ENCODE measurements around the gene CIAO2A. TPM values are rescaled to one million over a fixed set of nuclear protein-coding genes. Genes with fewer than 3 reads are reported as not detected.
"Not testable (repeated sequence)": the region's sequence is repeated elsewhere in the genome, so short reads cannot be mapped to it uniquely, and the experiment has no call there.

CIAO2A gene
- total and polyA plus RNA-seq, 5 experiments from 2014 or later, result 27.5 to 84.8 (median 54.8) TPM

- H3K4me1 Mint-ChIP-seq, result peaks cover 0 to 2% (median under 1%) of the 10 kb centered on the region in 4 donors
- no peaks in the 10 kb centered on the region for H3K27me3 Mint-ChIP-seq
- H3K9me3 Mint-ChIP-seq, result no peaks in the 10 kb centered on the region
- DNase-seq (no peak), ATAC-seq (no peak)
- H3K4me3 Mint-ChIP-seq, result no peak overlapping the region
- peak overlapping the region in 2 of 10 donors; percentile 2 to 21 for H3K27ac Mint-ChIP-seq
- peaks cover 17 to 97% (median 21%) of the 10 kb centered on the region in 3 donors for H3K36me3 Mint-ChIP-seq
- POLR2A ChIA-PET, result interaction anchor here (0.6 kb wide), 1 partner anchor 1389 kb away, joined by 3 read pairs; no protein-coding TSS in a partner anchor
Measured at GRCh38 chr15:64127521-64128270, 34.1 kb upstream of the CIAO2A start.

- DNase-seq (no peak), ATAC-seq (no peak)
- no peak overlapping the region for H3K27ac Mint-ChIP-seq
- no peaks in the 10 kb centered on the region for H3K9me3 Mint-ChIP-seq
- no peaks in the 10 kb centered on the region for H3K27me3 Mint-ChIP-seq
- H3K4me1 Mint-ChIP-seq, result peaks cover 0 to 2% (median under 1%) of the 10 kb centered on the region in 4 donors
- POLR2A ChIA-PET, result no interaction called here
- H3K36me3 Mint-ChIP-seq, result peaks cover 10 to 97% (median 26%) of the 10 kb centered on the region in 3 donors
- no peak overlapping the region for H3K4me3 Mint-ChIP-seq
Measured at GRCh38 chr15:64125978-64126377, 32.3 kb upstream of the CIAO2A start.

GRCh38 chr15:64122936-64123351 lies 29.3 kb upstream of the CIAO2A start:
- peaks cover 13 to 97% (median 31%) of the 10 kb centered on the region in 3 donors for H3K36me3 Mint-ChIP-seq
- peaks cover 0 to 2% (median under 1%) of the 10 kb centered on the region in 4 donors for H3K4me1 Mint-ChIP-seq
- ATAC-seq (no peak), DNase-seq (no peak)
- peak overlapping the region in 1 of 10 donors; percentile 4 for H3K27ac Mint-ChIP-seq
- POLR2A ChIA-PET, result no interaction called here
- no peaks in the 10 kb centered on the region for H3K9me3 Mint-ChIP-seq
- H3K4me3 Mint-ChIP-seq, result no peak overlapping the region
- H3K27me3 Mint-ChIP-seq, result no peaks in the 10 kb centered on the region

GRCh38 chr15:64122444-64122843 lies 28.8 kb upstream of the CIAO2A start:
- POLR2A ChIA-PET, result interaction anchor here (0.7 kb wide), 1 partner anchor 31 kb away, joined by 3 read pairs; no protein-coding TSS in a partner anchor
- DNase-seq, result no peak
- Mint-ChIP-seq H3K36me3 (peaks cover 9 to 97% (median 29%) of the 10 kb centered on the region in 3 donors), H3K27ac (peak overlapping the region in 1 of 10 donors; percentile 29), H3K9me3 (no peaks in the 10 kb centered on the region), H3K27me3 (no peaks in the 10 kb centered on the region), H3K4me3 (no peak overlapping the region), H3K4me1 (no peaks in the 10 kb centered on the region)
- ATAC-seq, result no peak

GRCh38 chr15:64121614-64122013 lies 28.0 kb upstream of the CIAO2A start:
- H3K4me3 Mint-ChIP-seq, result no peak overlapping the region
- no peak for ATAC-seq
- POLR2A ChIA-PET, result no interaction called here
- H3K27me3 Mint-ChIP-seq, result no peaks in the 10 kb centered on the region
- H3K4me1 Mint-ChIP-seq, result no peaks in the 10 kb centered on the region
- no peak for DNase-seq
- no peak overlapping the region for H3K27ac Mint-ChIP-seq
- H3K36me3 Mint-ChIP-seq, result peaks cover 8 to 97% (median 27%) of the 10 kb centered on the region in 3 donors
- H3K9me3 Mint-ChIP-seq, result no peaks in the 10 kb centered on the region

- H3K4me3 Mint-ChIP-seq, H3K27ac Mint-ChIP-seq, ATAC-seq, H3K4me1 Mint-ChIP-seq, DNase-seq, H3K27me3 Mint-ChIP-seq, H3K9me3 Mint-ChIP-seq: not testable (repeated sequence)
- POLR2A ChIA-PET, result interaction anchor here (0.6 to 1.2 kb wide), 2 partner anchors 11 to 18 kb away, joined by 4 to 5 read pairs; no protein-coding TSS in a partner anchor
- peaks cover 8 to 99% (median 27%) of the 10 kb centered on the region in 3 donors for H3K36me3 Mint-ChIP-seq
Measured at GRCh38 chr15:64120322-64120721, 26.7 kb upstream of the CIAO2A start.

GRCh38 chr15:64117759-64118487 lies 24.3 kb upstream of the CIAO2A start:
- peaks cover 17 to 99% (median 33%) of the 10 kb centered on the region in 3 donors for H3K36me3 Mint-ChIP-seq
- no peaks in the 10 kb centered on the region for H3K9me3 Mint-ChIP-seq
- H3K4me1 Mint-ChIP-seq, result peaks cover 0 to 9% (median 2%) of the 10 kb centered on the region in 4 donors
- POLR2A ChIA-PET, result no interaction called here
- H3K27me3 Mint-ChIP-seq, result no peaks in the 10 kb centered on the region
- DNase-seq (no peak), ATAC-seq (no peak)
- H3K27ac Mint-ChIP-seq, result peak overlapping the region in 2 of 10 donors; percentile 47 to 67
- H3K4me3 Mint-ChIP-seq, result no peak overlapping the region

- Mint-ChIP-seq H3K27me3 (no peaks in the 10 kb centered on the region), H3K4me3 (no peak overlapping the region), H3K9me3 (no peaks in the 10 kb centered on the region), H3K4me1 (peaks cover 14 to 54% (median 37%) of the 10 kb centered on the region in 4 donors), H3K27ac (peak overlapping the region in 2 of 10 donors; percentile 65 to 66), H3K36me3 (peaks cover 9 to 62% (median 17%) of the 10 kb centered on the region in 3 donors)
- DNase-seq (no peak), ATAC-seq (no peak)
- POLR2A ChIA-PET, result no interaction called here
Measured at GRCh38 chr15:64112904-64113303, 19.3 kb upstream of the CIAO2A start.

- Mint-ChIP-seq H3K9me3 (no peaks in the 10 kb centered on the region), H3K4me3 (no peak overlapping the region), H3K27ac (peak overlapping the region in 6 of 10 donors; percentile 14 to 66 (median 30)), H3K4me1 (peaks cover 14 to 57% (median 41%) of the 10 kb centered on the region in 4 donors), H3K27me3 (no peaks in the 10 kb centered on the region), H3K36me3 (peaks cover 8 to 56% (median 14%) of the 10 kb centered on the region in 3 donors)
- no peak for ATAC-seq
- POLR2A ChIA-PET, result no interaction called here
- no peak for DNase-seq
Measured at GRCh38 chr15:64112073-64112772, 18.6 kb upstream of the CIAO2A start.

GRCh38 chr15:64111679-64112050 lies 18.0 kb upstream of the CIAO2A start:
- DNase-seq, result no peak
- Mint-ChIP-seq H3K36me3 (peaks cover 8 to 50% (median 12%) of the 10 kb centered on the region in 3 donors), H3K4me3 (peak overlapping the region in 1 of 10 donors; percentile 37), H3K9me3 (no peaks in the 10 kb centered on the region), H3K4me1 (peaks cover 16 to 63% (median 47%) of the 10 kb centered on the region in 4 donors), H3K27ac (peak overlapping the region in 6 of 10 donors; percentile 3 to 73 (median 27)), H3K27me3 (no peaks in the 10 kb centered on the region)
- POLR2A ChIA-PET, result no interaction called here
- ATAC-seq, result no peak

- Mint-ChIP-seq H3K27me3 (no peaks in the 10 kb centered on the region), H3K27ac (peak overlapping the region; percentile 0 to 65 (median 34)), H3K36me3 (peaks cover 8 to 48% (median 11%) of the 10 kb centered on the region in 3 donors), H3K4me1 (peaks cover 21 to 69% (median 52%) of the 10 kb centered on the region in 4 donors), H3K9me3 (no peaks in the 10 kb centered on the region), H3K4me3 (peak overlapping the region in 6 of 10 donors; percentile 7 to 46 (median 38))
- ATAC-seq (peak; percentile 58 to 76), DNase-seq (peak in 2 of 10 donors; percentile 7 to 26)
- POLR2A ChIA-PET, result no interaction called here
Measured at GRCh38 chr15:64110950-64111678, 17.5 kb upstream of the CIAO2A start.
